GM19035 (cell line): Measurements from ENCODE around the gene INTS7.
"Not testable (repeated sequence)": the region's sequence is repeated elsewhere in the genome, so short reads cannot be mapped to it uniquely, and the experiment has no call there.

ENCODE experiments used
- ATAC-seq: cut with Tn5 transposase; IDR thresholded peaks from one replicate; pipeline ENCODE4 v1.9.1; 2021; ENCODE audit not compliant: unreplicated experiment

Gene INTS7

DNA sequence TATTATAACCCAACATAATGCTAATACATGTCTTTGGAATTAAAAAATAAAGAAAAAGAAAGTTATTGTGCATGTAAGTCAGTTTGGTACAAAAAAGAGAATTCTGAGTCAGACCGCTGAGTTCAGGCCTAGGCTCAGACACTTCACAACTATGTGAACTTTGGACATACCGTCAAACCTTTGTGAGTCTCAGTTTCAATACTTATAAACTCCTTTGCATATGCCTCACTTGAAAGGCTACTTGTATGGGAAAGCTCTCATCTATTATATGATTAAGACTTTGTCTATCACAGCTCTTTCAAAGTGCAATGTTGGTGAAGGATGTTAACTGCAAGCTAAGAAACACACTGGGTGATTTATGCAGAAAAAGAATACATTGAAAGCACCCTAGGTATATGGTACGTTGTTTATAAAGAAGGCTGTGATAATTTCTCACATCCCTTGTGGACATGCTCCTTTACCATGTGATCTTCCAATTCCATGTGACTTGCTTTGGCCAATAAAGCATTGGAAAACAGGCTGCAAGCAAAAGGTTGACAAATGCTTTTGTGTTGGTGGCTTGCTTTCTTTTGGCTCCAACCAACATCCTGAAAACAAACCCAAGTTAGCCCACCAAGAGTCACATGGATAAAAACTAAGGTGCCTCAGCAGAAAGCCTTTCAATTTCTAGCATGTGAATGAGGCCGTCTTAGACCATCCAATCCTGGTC lies 49.6 kb downstream of the INTS7 start:
- ATAC-seq, result peak; percentile 94

DNA sequence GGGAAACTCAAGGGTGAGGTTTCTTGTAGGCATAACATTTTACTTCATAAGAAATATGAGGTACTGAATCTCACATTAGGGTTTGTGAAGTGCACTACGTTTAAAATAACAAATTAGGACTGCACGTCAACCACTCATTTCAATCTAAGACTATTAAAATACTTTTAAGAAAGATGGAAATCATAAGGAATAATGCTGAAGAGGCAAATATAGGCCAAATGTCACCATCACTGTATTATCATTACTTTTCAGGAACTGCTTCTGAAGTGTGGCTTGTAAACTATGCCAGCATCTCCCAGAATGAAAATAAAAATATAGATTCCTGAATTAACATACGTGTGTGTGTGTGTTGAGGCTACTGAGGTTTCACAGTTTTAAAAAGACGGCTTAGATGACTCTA lies 56.8 kb downstream of the INTS7 start:
- no peak for ATAC-seq

DNA sequence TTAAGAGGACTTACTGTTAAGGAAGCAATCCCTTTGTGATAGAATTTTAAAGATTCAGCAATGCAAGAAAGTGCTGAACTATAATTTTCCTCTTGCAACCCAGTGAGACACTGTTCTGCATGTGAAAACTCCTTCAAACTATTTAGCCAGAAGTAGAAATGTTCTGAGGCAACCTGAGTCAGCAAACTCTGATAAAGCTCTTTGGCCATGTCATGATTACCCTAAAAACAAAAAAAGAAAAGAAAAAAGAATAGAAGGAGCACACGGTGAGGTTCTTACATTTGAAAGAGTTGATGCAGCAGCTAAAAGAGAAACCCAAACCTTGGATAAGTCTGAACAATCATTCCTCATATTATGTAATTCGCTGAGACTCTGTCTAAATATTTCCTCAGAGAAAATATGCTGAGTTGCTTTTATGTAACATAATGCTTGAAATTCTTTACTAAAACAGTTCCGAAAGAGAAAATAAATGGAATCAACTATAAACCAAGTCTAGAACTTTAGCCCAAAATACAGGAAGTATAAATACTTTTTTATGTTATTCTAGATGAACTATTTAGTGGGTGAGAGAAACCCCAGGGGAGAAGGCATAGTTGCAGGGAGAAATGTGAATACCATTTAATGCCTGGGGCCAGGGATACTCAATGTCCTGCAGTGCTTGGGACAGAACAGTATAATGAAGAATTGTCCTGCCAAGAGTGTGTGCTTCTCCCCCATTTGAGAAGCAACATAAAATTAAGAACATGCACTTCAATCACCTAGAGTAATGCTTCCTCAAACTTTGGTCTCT lies 60.0 kb downstream of the INTS7 start:
- ATAC-seq, result no peak

DNA sequence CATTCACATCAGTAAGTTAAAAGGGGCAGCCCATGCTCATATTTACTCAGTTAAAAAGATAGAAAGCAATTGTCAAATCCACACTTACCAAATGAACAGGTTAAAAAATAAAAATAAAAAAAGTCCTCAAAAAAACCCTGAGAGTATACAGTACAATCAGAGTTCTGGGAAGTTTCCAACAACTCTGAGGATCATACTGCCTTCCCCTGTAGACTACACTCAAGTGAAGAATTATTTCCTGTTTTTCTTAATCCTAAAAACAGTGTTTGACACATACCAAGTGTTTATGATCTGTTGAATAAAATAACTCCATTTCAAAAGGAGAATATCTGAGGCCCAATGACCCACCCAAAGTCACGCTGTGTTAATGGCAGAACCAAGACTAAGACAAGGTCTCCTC lies 61.8 kb downstream of the INTS7 start:
- ATAC-seq, result no peak

DNA sequence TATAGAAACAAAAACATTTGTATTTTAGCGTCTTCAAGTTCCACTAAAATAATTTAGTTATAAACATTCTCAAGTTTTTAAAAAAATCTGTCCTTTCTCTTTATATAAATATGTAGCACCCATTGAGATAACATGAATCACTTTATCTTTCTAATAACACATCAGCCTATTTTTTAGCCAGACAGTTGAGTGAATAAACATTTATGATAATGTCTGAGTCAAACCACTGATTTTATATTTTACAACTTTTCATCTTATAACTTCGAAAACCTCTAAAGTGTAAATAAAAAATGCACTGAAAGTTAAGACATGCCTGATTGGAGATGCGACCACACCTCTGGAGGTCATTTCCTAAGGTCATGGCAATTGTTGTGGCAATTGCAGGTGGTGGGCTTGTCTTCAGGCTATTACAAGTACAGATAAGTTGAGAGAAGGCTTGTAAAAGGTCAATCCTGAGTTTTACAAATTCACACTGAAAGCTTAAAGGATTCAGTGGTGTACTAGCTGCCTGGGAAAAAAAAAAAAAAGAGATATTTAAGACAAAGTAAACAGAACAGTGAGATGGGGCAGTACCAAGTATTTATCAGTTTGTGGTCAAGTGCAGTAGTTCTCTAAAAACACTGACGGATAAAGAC lies 67.0 kb downstream of the INTS7 start:
- ATAC-seq, result no peak

DNA sequence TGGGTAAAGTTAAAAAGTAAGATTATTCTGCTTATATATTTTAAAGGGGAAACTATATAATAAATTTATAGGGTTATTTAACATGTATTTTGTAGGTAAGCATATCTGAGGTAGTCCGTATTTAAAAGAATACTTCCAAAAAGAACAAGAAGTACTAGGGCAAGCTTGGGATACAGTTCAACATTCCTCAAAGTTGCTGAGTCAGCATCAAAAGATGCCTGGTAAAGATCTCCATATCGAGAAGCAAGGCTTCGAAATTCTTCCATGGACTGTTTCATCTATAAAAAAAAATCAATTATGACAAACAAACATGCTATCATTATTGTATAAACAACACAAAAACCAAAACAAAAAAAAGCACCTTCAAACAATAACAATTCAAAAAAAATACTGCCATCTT lies 67.7 kb downstream of the INTS7 start:
- no peak for ATAC-seq

DNA sequence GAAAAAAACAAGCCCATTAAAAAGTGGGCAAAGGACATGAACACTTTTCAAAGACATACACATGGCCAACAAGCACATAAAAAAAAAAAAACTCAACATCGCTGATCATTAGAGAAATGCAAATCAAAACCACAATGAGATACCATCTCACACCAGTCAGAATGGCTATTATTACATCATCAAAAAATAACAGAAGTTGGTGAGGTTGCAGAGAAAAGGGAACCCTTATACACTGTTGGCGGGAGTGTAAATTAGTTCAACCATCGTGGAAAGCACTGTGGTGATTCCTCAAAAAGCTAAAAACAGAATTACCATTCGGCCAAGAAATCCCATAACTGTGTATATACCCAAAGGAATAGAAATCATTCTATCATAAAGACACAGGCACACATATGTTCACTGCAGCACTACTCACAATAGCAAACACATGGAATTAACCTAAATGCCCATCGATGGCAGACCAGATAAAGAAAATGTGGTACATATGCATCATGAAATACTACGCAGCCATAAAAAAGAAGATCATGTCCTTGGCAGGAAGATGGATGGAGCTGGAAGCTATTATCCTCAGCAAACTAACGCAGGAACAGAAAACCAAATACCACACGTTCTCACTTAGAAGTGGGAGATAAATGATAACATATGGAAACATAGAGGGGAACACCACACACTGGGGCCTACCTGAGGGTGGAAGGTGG lies 70.1 kb downstream of the INTS7 start:
- ATAC-seq, result no peak

DNA sequence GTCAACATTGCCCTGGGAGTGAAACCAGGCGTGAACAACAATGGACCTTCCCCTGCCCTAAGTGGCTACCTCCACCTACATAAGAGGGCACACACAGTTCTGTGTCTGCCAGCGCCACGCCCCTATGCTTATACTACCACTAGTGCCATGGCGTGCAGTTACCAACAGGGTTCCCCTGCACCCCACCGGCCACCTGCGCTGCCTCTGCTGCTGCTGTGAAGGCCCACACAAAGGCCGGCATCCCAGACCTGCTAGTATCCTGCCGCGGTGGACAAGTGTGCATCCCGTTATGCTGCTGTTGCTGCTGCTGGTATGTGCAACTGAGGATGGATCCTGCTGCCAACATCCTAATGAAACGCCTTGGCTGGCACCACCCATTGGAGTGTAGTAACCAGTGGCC lies 75.7 kb downstream of the INTS7 start:
- ATAC-seq, result no peak

DNA sequence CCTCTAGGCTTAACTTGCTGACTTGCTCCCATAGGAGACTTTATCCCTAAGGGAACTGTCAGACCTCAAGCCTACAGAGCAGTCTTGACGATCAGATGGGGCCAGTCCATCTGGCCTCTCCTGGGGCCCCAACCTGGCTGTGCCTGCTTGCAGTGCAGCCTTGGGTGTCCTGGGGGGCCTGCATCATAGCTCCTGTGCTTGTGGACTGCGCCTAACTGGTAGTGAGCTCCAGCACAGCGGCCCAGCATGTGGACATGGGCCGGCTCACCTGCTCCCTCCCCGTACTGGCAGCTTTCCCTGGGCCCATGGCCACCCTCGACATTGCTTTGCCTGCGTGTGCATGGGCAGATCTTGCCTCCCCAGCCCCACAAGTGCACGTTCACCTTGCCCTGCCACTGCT lies 76.1 kb downstream of the INTS7 start:
- no peak for ATAC-seq

DNA sequence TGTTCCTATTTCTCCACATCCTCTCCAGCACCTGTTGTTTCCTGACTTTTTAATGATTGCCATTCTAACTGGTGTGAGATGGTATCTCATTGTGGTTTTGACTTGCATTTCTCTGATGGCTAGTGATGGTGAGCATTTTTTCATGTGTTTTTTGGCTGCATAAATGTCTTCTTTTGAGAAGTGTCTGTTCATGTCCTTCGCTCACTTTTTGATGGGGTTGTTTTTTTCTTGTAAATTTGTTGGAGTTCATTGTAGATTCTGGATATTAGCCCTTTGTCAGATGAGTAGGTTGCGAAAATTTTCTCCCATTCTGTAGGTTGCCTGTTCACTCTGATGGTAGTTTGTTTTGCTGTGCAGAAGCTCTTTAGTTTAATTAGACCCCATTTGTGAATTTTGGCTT lies 81.3 kb downstream of the INTS7 start:
- not testable (repeated sequence) for ATAC-seq

DNA sequence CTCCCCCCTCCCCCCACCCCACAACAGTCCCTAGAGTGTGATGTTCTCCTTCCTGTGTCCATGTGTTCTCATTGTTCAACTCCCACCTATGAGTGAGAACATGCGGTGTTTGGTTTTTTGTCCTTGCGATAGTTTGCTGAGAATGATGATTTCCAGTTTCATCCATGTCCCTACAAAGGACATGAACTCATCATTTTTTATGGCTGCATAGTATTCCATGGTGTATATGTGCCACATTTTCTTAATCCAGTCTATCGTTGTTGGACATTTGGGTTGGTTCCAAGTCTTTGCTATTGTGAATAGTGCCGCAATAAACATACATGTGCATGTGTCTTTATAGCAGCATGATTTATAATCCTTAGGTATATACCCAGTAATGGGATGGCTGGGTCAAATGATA lies 81.8 kb downstream of the INTS7 start:
- ATAC-seq, result not testable (repeated sequence)

DNA sequence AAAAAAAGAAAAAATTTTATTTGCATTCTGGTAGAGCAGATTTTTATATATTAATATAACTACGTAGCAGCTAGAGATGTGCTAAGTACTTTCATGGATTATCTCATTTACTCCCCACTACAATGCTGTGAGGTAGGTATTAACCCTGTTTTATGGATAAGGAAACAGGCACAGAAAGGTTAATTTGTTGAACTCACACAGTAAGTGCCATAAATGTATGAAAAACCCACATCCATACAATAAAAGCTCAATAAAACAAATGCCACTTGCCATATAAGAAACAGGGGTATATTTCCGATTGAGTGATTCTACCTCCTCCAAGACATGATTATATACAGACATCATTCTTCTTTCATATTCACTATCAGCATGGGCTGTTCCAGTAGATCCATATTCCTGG lies 83.1 kb downstream of the INTS7 start:
- ATAC-seq, result no peak

DNA sequence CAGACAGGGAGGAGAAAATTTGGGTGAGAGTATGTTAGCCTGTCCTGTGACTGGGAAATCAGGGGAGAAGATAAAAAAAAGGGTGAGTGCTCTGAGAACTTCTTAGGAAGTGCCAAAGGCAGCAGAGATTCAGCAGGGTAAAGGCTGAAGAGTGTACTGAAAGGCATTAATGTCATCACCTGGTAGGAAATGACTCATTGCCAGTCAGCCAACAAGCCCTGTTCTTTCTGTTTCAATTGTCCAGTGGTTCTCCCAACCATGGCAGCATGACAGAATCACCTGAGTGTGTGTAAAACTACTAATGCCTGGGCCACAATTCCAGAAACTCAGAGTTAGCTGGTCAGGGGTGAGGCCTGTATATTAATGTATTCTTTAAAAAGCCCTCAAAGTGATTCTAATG lies 83.5 kb downstream of the INTS7 start:
- peak; percentile 94 for ATAC-seq

DNA sequence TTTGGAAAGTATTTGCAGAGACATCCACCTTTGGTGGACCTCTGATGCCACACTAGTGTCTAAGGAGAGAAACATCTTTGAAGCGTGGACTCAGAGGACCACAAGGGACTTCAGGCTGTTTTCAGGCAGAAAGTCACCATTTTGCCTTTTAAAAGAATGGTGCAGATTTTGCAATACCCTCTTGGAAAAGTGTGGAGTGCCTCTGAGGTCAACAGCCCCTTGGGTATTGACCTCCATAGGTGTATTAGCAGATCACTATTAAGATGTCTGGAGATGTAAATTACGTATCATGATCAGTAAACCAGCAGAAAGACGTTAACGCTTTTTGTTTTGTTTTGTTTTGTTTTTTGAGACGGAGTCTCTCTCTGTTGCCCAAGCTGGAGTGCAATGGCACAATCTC lies 87.0 kb downstream of the INTS7 start:
- no peak for ATAC-seq

DNA sequence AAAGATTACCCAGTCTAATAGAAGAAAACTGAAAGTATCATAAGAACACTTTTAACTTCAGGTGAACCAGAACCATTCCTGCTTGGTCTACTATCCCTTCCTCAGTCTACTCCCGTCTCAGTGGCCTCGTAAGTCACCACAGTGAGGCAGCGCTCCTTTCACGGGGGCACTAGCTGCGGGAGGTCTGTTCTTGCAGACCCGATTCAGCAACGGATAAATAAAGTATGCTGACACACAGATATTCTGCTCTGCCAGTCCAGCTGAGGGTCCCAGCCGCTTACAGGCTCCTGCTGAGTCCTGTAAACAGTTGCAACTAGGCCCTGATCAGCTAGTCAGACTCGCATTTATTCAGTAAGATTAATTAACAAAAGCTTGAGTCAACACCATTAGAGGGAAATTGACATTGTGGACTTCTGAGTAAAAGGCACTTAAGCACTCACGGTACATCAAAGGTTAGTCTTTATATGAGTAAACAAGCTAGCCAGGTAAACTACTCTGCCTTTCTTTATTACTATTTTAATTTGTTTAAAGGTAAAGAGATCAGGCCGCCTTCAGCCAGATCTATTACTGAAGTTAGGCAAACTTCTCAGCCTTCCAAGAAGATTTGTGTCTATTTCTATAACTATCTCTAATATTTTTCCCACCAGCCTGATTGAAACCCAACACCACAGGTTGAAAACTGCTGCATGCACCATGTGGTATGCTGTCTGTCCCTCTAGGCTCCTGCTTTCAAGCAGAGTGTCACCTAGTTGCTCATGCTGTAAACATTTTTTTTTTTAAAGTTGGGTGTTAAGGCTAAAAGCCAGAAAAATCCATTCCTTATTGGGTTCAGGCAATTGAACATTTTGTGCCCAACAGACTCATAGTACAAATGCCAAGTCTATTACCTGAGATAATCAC lies 87.7 kb downstream of the INTS7 start:
- ATAC-seq, result no peak

DNA sequence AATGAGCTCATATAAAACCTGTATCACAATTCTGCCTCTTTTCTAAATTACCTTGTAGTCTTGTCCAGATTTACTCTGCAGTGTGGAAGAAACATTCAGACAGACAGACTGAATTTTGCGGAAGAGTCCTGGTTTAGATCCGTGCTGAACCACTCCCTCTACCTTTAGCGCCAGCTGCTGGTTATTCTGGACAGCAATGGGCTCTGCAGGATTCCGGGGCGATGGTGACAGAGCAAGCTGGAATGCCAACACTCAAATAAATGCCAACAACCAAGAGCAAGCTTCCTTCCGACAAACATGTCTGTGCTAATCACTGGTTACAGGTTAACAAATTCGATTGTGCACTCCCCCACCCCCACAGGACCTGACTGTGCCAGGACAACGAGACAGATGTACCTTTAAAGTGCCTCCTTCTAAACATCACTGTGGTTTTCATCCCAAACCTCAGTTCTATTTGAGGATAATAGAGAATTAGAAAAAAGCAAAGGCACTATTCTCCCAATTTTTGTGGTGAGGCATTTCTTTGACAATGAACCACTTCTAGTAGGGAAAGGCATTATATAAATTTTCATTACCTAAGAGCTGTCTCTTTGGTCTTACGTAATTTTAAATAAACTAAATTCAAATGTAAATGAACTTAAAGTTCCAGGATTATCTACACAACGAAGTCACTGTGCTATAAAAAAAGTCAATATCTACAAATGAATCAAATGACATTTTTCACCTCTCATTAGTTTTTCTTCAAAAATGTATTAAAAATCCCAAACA lies 90.4 kb downstream of the INTS7 start:
- no peak for ATAC-seq

DNA sequence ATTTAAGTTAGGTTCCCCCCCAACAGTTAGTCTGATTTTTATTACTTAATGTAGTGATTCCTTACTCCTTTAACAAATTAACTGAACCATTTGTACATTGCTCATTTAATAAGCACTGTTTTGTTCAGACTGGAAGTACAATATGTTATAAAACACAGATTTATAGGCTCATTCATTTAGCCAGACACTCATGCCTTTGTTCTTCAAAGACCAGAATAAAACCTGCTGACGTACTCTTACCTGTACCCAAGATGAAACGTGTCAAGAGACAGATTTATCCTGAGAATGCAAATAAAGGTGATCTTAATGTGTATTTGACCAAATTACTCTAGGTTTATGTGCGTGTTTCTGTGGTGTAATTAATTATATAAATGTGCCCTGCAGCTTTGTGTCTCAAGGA lies 92.8 kb downstream of the INTS7 start:
- no peak for ATAC-seq

DNA sequence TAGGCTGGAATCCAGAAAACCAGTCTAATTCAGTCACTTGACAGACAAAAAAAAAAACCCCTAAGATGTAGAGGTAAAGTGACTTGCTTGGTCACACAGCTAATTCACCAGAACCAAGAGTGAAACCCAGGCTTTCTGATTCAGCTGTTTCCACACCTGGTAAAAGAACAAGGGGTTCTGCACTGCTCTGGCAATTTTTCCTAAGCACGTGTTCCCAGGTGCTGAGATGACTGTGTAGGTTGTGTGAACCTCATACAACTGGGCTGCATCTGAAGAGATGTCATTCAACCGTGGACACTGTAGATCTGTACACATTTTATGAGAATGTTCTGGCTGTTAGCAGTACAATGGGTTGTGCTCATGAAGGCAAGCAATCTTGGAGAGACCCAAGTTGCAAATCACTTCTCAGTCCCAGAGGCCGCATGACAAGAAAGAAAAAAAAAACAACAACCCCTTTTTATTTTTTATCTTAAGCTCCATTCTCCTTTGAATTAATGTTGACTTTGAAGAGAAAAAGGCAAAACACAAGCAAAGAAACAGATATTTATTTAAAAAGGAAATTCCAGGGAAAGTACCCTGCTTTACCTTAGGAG lies 95.4 kb downstream of the INTS7 start:
- ATAC-seq, result peak; percentile 67

DNA sequence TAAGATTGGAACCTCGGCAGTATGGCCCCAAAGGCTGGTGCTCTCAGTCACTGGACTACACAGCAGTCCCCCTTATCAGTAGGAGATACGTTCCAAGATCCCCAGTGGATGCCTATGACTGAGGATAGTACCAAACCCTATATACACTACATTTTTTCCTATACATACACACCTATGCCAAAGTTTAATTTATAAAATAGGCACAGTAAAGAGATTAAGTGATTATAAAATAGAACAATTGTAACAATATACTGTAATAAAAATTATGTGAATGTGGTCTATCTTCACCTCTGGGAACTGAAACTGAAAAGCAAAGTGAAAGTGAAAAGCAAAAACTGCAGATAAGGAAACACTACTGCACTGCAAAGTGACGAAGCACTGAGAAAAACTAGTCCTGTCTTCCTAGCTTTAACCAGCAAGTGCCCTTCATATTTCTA lies 96.8 kb downstream of the INTS7 start:
- peak; percentile 37 for ATAC-seq
